Measurements from ENCODE around the gene MAP4K3. TPM values are rescaled to one million over a fixed set of nuclear protein-coding genes. Genes with fewer than 3 reads are reported as not detected.

Gene MAP4K3
- total RNA-seq, 2 experiments from 2014 or later: 12.4 to 17.5 TPM

DNA sequence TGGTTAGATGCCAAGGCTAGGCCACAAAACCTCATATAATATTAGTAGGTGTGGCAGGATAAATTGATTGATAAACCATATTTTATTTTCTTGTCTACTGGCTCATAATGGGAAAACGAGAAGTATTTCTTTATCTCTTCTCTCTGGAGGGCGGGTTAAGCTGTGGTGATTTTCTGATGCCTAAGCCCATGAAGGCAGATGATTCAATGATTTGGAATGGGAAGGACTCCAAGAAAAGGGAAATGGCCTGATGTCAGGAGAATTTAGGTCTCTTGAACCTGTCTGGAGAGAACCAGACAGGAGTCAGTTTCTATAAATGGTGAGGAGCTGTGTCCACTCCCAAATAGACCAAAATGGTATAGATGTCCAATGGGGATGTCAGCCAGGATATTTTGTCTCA, 18.7 kb upstream of the MAP4K3 start:
- no peaks in the 10 kb centered on the region for H3K9me2 ChIP-seq (ENCODE audit: insufficient read depth, low read length)
- DNase-seq (ENCODE audit: low spot score): no peak
- ChIA-PET POLR2A (no interaction called here), CTCF (ENCODE audit: unreplicated experiment) (no interaction called here)
- H3K36me3 ChIP-seq (ENCODE audit: insufficient read depth, low read length): no peaks in the 10 kb centered on the region
- no peak overlapping the region for H2AFZ ChIP-seq (ENCODE audit: low read length)
- TF ChIP-seq CTCF (conservative IDR thresholded peaks at IDR 0.05; ENCODE audit: low read length): no peak
- TF ChIP-seq EZH2phosphoT487 (IDR thresholded peaks at IDR 0.05; ENCODE audit: borderline replicate concordance, low read depth, low read length): no peak
- no peaks in the 10 kb centered on the region for H3K9me3 ChIP-seq (ENCODE audit: low read length)
- no peaks in the 10 kb centered on the region for H3K79me2 ChIP-seq (ENCODE audit: insufficient read depth, low read depth, low read length)
- H3K4me1 ChIP-seq (ENCODE audit: insufficient read depth, low read length, poor library complexity, severe bottlenecking): no peaks in the 10 kb centered on the region
- no TSS peak for BruUV-seq (replicated peaks)
- H4K20me1 ChIP-seq (ENCODE audit: insufficient read depth, low read length): no peaks in the 10 kb centered on the region
- H3K4me2 ChIP-seq (ENCODE audit: low read length): no peak overlapping the region
- H3K27ac ChIP-seq (ENCODE audit: low read depth, low read length, poor library complexity, severe bottlenecking): no peak overlapping the region
- intact Hi-C loops (cut with micrococcal nuclease; ENCODE audit: unreplicated experiment): no loop called here
- H3K4me3 ChIP-seq (ENCODE audit: low read depth, low read length, poor library complexity, severe bottlenecking): no peak overlapping the region

DNA sequence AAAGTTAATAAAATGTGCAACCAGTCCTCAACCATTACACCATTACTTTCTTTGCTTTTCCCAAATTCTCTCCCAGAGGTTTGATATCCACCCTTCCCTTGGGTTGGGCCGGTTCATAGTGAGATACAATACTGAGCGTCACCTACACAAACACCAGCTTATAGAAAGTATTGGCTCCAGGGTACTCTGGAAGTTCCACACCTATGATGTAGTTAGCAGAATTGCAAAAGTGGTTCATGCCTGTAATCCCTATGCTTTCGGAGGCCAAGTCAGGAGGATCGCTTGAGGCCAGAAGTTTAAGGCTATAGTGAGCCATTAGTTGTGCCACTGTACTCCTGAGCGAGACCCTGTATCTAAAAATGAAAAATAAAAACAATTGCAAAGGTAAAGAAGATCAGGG, 15.3 kb upstream of the MAP4K3 start:
- no peak overlapping the region for H3K4me3 ChIP-seq (ENCODE audit: low read depth, low read length, poor library complexity, severe bottlenecking)
- no peak overlapping the region for H3K27ac ChIP-seq (ENCODE audit: low read depth, low read length, poor library complexity, severe bottlenecking)
- no peaks in the 10 kb centered on the region for H3K4me1 ChIP-seq (ENCODE audit: insufficient read depth, low read length, poor library complexity, severe bottlenecking)
- no peaks in the 10 kb centered on the region for H3K9me2 ChIP-seq (ENCODE audit: insufficient read depth, low read length)
- H3K79me2 ChIP-seq (ENCODE audit: insufficient read depth, low read depth, low read length): no peaks in the 10 kb centered on the region
- TF ChIP-seq EZH2phosphoT487 (IDR thresholded peaks at IDR 0.05; ENCODE audit: borderline replicate concordance, low read depth, low read length) (no peak), CTCF (conservative IDR thresholded peaks at IDR 0.05; ENCODE audit: low read length) (no peak)
- ChIA-PET CTCF (ENCODE audit: unreplicated experiment) (no interaction called here), POLR2A (interaction anchor here (0.6 to 1.2 kb wide), 2 partner anchors 10 to 1060 kb away, joined by 3 to 4 read pairs; no protein-coding TSS in a partner anchor)
- no peaks in the 10 kb centered on the region for H3K36me3 ChIP-seq (ENCODE audit: insufficient read depth, low read length)
- no TSS peak for BruUV-seq (replicated peaks)
- H4K20me1 ChIP-seq (ENCODE audit: insufficient read depth, low read length): no peaks in the 10 kb centered on the region
- H2AFZ ChIP-seq (ENCODE audit: low read length): no peak overlapping the region
- intact Hi-C loops (cut with micrococcal nuclease; ENCODE audit: unreplicated experiment): no loop called here
- H3K4me2 ChIP-seq (ENCODE audit: low read length): no peak overlapping the region
- DNase-seq (ENCODE audit: low spot score): no peak
- H3K9me3 ChIP-seq (ENCODE audit: low read length): no peaks in the 10 kb centered on the region

DNA sequence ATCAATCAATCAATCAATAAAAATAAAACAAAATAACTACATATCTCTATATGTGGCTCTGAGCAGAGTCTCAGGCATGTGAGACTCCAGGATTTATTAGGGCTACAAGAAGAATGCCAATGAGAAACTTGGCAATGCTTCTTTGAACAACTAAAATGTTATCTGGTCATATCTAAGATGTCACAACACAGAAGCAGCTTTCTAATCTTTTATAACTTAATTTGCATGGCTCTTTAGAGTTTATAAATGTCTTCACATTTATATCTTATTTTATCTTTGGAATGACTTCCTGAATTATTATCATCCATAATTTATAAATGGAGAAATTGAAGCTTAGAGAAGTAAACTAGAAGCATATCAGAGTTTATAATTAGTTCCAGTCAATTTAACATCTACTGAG, 14.9 kb upstream of the MAP4K3 start:
- Histone ChIP-seq H3K36me3 (ENCODE audit: insufficient read depth, low read length) (no peaks in the 10 kb centered on the region), H3K27ac (ENCODE audit: low read depth, low read length, poor library complexity, severe bottlenecking) (no peak overlapping the region), H3K4me2 (ENCODE audit: low read length) (no peak overlapping the region), H3K4me1 (ENCODE audit: insufficient read depth, low read length, poor library complexity, severe bottlenecking) (no peaks in the 10 kb centered on the region), H2AFZ (ENCODE audit: low read length) (no peak overlapping the region), H3K79me2 (ENCODE audit: insufficient read depth, low read depth, low read length) (no peaks in the 10 kb centered on the region), H3K4me3 (ENCODE audit: low read depth, low read length, poor library complexity, severe bottlenecking) (no peak overlapping the region), H3K9me3 (ENCODE audit: low read length) (no peaks in the 10 kb centered on the region), H4K20me1 (ENCODE audit: insufficient read depth, low read length) (no peaks in the 10 kb centered on the region), H3K9me2 (ENCODE audit: insufficient read depth, low read length) (no peaks in the 10 kb centered on the region)
- ChIA-PET POLR2A (interaction anchor here (0.6 kb wide), 1 partner anchor 106 kb away, joined by 4 read pairs; no protein-coding TSS in a partner anchor), CTCF (ENCODE audit: unreplicated experiment) (no interaction called here)
- intact Hi-C loops (cut with micrococcal nuclease; ENCODE audit: unreplicated experiment): no loop called here
- TF ChIP-seq EZH2phosphoT487 (IDR thresholded peaks at IDR 0.05; ENCODE audit: borderline replicate concordance, low read depth, low read length) (no peak), CTCF (conservative IDR thresholded peaks at IDR 0.05; ENCODE audit: low read length) (no peak)
- DNase-seq (ENCODE audit: low spot score): no peak
- BruUV-seq (replicated peaks): no TSS peak
